Muscle of arm (tissue), 12 donors: ENCODE results near the gene E2F3. TPM values are rescaled to one million over a fixed set of nuclear protein-coding genes. Genes with fewer than 3 reads are reported as not detected.
A peak's percentile ranks its signal among the peaks of the same experiment; 100 is the strongest.

Experiments used
- DNase-seq: peaks from one replicate; pipeline ENCODE4 v3.0.0-alpha.2; 2013
- polyA plus RNA-seq, 12 donors: library from polyadenylated mRNA; unstranded; fragments of 120-200 nt; gene quantifications; one replicate each; pipeline ENCODE4 v1.2.1, GENCODE V29; 2013; ENCODE audit not compliant: insufficient read length in 12 of 12

Gene E2F3
- polyA plus RNA-seq, 12 donors, result 7.9 to 11.5 (median 10.0) TPM; not detected in 1

- no peak for DNase-seq
Measured at GRCh38 chr6:20432692-20433091, 31.0 kb downstream of the E2F3 start.

DNA sequence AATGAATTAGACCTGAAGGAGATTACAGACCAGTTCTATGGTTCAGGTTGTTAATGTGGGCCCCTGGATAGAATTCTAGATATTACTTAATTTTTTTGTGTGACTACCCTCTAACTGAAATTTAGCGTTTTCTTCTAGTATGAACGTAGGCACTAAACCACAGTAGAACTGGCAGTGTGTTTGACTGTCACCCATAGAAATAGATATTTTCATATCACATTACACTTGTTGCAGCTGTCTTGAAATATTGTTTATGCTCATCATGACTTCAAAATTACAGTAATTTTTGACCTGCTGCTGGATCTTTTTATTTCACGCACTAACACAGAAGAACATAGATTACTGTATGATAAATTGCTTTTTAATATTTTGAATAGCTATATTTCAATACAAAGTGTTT, 31.6 kb downstream of the E2F3 start:
- no peak for DNase-seq

DNA sequence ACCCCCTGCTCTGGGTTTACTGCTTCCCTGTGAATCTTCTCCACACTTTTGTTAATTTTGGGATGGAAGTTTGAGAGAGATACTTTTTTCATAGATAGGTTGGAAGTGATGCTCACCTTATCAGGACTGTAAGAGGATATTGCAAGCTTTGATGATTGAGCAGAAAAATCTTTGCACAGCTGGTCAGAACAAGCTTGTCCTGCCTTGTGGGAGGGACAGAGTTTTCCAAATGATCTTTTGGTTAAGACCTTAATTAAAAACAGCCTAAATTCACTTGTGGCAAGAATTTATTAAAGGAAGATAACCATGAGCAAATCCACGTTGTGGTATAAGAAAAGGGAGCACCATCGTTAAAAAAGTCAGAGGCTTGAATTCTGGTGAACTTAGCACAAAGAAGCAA, 32.2 kb downstream of the E2F3 start:
- DNase-seq, result no peak

GRCh38 chr6:20434766-20435165, 33.1 kb downstream of the E2F3 start:
- no peak for DNase-seq

- no peak for DNase-seq
Measured at GRCh38 chr6:20436719-20437118, 35.0 kb downstream of the E2F3 start.

- no peak for DNase-seq
Measured at GRCh38 chr6:20437639-20438038, 36.0 kb downstream of the E2F3 start.

- DNase-seq, result peak; percentile 12
Measured at GRCh38 chr6:20438462-20439070, 36.9 kb downstream of the E2F3 start.

- no peak for DNase-seq
Measured at GRCh38 chr6:20439558-20439957, 37.9 kb downstream of the E2F3 start.

DNA sequence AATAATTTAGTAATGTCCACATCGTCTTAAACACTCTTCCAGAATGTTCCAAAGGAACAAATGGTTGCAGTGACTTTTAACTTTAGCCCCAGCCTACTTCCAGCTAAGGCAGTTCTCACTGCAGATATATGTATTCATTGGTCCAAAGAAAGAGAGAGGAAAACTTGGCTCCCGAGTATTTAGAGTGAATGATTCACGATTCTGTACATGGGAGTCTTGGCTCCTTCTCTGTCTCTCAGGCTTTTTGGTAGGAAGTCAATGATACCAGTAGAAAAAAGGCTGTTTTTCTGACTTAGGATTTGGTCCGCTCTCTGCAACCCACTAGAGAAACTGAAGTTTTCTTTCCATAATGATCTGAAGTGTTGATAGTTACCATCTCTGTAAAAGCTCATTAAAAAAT, 38.6 kb downstream of the E2F3 start:
- DNase-seq, result peak; percentile 20

- no peak for DNase-seq
Measured at GRCh38 chr6:20441236-20441635, 39.6 kb downstream of the E2F3 start.

- DNase-seq, result no peak
Measured at GRCh38 chr6:20441921-20442320, 40.2 kb downstream of the E2F3 start.

- no peak for DNase-seq
Measured at GRCh38 chr6:20444786-20445271, 43.1 kb downstream of the E2F3 start.

- DNase-seq, result no peak
Measured at GRCh38 chr6:20447157-20447556, 45.5 kb downstream of the E2F3 start.

- DNase-seq, result no peak
Measured at GRCh38 chr6:20447581-20448132, 46.0 kb downstream of the E2F3 start.

DNA sequence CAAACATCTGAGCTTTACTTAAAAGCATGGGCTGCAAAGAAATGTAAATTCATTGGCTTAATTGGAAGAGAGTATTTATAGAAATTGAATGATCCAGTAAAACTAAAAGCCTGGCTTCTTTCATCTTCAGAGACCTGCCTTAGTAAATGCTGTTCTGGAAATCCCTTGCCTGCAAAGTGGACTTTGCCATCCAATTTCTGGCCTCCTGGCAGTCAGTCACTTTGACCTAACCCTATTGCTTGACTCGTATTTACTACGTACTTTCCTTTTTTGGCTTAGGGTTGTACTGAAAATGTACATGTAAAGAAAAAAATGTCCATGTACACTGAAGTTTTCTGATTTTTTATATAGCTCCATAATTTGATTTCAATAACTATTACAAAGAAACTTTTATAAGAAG, 47.1 kb downstream of the E2F3 start:
- no peak for DNase-seq

GRCh38 chr6:20454204-20454824, 52.6 kb downstream of the E2F3 start:
- no peak for DNase-seq

DNA sequence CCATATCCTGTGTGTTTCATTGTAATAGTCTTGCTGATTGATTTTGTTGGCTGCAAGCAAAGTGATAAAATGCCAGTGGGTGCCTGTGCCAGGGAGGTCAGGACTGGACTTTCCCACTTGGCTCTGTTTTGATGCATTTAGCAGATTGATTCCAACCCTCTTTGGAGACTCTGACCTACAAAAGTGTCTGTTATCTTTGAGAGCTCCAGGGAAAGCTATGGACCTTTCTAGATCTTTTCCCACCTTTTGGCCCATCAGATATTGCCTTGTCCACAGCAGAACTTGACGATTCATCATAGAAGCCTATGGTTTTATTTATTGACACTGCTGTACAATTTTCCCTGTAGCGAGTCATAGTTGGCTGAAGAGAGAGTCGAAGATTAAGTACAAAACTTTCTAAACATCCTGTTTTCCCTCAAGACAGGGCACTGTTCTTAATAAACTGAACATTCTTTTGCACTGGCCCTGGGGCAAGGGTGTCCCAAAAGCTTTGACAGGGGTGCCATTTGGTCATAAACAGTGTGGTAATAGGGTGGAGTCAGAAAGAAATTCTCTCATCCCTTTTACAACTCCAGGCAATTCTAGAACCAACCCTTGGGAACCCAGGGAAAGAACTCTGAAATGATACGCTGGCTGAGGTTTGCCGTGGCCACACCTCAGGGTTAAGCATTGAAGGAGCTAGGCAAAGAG, 53.7 kb downstream of the E2F3 start:
- no peak for DNase-seq

DNA sequence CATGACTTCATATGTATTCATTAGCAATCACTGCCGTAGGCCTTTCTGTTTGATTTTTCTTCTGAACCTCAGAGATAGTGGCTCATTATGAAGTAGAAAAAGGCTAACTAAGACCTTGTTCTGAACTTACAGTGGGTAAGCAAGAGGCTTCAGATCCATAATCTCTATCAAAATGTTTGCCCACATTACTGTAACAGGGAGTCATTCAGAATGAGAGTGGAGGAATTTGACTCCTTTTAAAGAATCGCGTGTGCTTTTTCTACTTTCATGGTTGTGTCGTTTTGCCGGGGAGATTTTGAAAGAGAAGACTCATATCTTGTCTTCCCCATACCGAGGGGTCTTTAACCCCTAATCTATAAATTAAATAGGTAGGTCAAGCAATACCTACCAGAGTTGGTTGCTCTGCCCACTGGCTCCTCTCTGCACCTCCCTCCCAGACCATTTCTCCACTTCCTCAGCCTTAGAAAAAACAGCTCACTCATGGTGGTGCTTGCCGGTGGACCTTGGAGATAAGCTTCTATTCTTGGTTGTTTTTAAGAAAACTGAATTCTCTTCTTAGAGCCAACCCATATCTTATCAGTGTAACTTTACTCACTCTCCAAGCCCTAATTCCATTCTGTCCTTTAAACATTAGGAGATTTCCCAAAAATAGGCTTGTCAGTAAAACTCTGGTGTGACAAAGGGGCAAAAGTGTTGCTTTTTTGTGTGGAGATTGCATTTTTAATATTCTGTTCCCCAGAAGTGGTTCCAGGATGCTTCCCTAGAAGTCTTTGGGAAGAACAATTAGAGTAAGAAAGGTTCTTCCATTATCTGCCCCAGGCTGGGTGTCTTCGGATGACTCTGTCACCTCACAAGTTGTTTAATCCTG, 56.6 kb downstream of the E2F3 start:
- DNase-seq, result no peak

DNA sequence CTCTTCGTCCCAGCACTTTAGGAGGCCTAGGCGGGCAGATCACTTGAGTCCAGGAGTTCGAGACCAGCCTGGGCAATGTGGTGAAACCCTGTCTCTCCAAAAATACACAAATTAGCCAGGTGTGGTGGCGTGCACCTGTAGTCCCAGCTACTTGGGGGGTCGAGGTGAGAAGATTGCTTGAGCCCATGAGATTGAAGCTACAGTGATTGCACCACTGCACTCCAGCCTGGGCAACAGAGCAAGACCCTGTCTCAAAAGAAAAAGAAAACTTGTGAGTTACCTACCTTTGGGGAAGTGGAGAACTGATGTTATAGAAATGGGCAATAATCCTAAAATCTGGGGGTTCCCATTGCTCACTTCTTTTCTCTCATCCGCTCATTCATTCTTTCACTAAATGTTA, 58.0 kb downstream of the E2F3 start:
- DNase-seq, result no peak

DNA sequence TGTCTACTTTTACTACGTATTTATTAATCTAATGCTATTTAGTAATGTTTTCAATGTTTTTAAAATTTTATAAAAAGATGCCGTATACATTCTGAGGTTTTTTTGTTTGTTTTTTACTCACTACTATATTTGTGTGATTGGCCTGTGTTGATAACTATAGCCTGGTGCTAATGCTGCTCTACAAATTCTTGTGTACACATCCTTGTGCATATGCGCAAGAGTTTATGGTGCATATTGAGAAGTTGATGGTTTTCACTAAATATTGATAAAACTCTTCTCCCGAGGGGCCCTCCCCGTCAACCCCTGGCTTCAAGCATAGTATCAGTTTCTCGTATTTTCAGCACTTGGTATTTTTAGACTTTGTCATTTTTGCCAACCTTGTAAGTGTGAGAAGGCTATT, 59.9 kb downstream of the E2F3 start:
- no peak for DNase-seq

GRCh38 chr6:20463396-20463795, 61.7 kb downstream of the E2F3 start:
- DNase-seq, result no peak

- DNase-seq, result no peak
Measured at GRCh38 chr6:20464041-20464440, 62.4 kb downstream of the E2F3 start.
